Mesothelial cell of epicardium (in vitro differentiated cells): ENCODE measurements around the gene FUS. TPM values are rescaled to one million over a fixed set of nuclear protein-coding genes. Genes with fewer than 3 reads are reported as not detected.
"Not testable (repeated sequence)": the region's sequence is repeated elsewhere in the genome, so short reads cannot be mapped to it uniquely, and the experiment has no call there.

Experiments
- DNase-seq, 2 experiments: peaks; one replicate each; pipeline ENCODE4 v3.0.0; 2021; ENCODE audit warnings: low spot score in 2 of 2; ENCODE audit not compliant: unreplicated experiment in 2 of 2
- H3K27ac Mint-ChIP-seq: 2 replicates; pipeline ENCODE4 v1.8.0; 2021; ENCODE audit warnings: mixed read lengths
- H3K27me3 Mint-ChIP-seq: 2 replicates; pipeline ENCODE4 v1.8.0; 2021; ENCODE audit warnings: low read depth, mixed read lengths
- H3K36me3 Mint-ChIP-seq: 2 replicates; pipeline ENCODE4 v1.8.0; 2021; ENCODE audit warnings: mixed read lengths
- H3K4me1 Mint-ChIP-seq: 2 replicates; pipeline ENCODE4 v1.8.0; 2021; ENCODE audit warnings: mixed read lengths
- H3K4me3 Mint-ChIP-seq: 2 replicates; pipeline ENCODE4 v1.8.0; 2021; ENCODE audit warnings: mild to moderate bottlenecking, moderate library complexity, mixed read lengths
- H3K9me3 Mint-ChIP-seq: 2 replicates; pipeline ENCODE4 v1.8.0; 2021; ENCODE audit warnings: mixed read lengths
- total RNA-seq: library from RNA; stranded (reverse); gene quantifications from 3 replicates; pipeline ENCODE4 v1.2.1, GENCODE V29; 2021
- TF ChIP-seq, protein P1 (sequence below): fragments of 200-600 bp; sonication (generic); IDR thresholded peaks from one replicate; pipeline ENCODE4 v1.5.0; 2021; ENCODE audit warnings: antibody characterized with exemption; ENCODE audit not compliant: unreplicated experiment

Gene FUS
- total RNA-seq, 1 donor from 2014 or later = 718 TPM

DNA sequence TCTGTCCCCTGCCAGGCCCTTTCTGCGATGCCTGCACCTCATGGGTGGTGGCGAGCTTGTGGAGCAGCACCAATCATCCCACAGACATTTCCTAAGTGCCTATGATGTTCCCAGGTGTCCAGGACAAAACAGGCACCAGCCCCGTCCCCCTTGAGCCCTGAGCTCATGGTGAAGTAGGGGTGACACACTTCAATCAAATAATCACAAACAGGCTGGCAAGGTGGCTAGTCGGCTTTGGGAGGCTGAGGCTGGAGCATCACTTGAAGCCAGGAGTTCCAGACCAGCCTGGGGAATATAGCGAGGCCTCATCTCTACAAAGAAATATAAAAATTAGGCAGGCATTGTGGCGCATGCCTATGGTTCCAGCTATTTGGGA, 43.7 kb upstream of the FUS start:
- peaks cover 57% of the 10 kb centered on the region for H3K4me1 Mint-ChIP-seq
- no peaks in the 10 kb centered on the region for H3K9me3 Mint-ChIP-seq
- H3K4me3 Mint-ChIP-seq = peak overlapping the region; percentile 87
- TF ChIP-seq, protein P1, sequence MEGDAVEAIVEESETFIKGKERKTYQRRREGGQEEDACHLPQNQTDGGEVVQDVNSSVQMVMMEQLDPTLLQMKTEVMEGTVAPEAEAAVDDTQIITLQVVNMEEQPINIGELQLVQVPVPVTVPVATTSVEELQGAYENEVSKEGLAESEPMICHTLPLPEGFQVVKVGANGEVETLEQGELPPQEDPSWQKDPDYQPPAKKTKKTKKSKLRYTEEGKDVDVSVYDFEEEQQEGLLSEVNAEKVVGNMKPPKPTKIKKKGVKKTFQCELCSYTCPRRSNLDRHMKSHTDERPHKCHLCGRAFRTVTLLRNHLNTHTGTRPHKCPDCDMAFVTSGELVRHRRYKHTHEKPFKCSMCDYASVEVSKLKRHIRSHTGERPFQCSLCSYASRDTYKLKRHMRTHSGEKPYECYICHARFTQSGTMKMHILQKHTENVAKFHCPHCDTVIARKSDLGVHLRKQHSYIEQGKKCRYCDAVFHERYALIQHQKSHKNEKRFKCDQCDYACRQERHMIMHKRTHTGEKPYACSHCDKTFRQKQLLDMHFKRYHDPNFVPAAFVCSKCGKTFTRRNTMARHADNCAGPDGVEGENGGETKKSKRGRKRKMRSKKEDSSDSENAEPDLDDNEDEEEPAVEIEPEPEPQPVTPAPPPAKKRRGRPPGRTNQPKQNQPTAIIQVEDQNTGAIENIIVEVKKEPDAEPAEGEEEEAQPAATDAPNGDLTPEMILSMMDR = no peak
- no peak for DNase-seq
- peaks cover 3% of the 10 kb centered on the region for H3K36me3 Mint-ChIP-seq
- H3K27me3 Mint-ChIP-seq = no peaks in the 10 kb centered on the region
- peak overlapping the region; percentile 68 for H3K27ac Mint-ChIP-seq

DNA sequence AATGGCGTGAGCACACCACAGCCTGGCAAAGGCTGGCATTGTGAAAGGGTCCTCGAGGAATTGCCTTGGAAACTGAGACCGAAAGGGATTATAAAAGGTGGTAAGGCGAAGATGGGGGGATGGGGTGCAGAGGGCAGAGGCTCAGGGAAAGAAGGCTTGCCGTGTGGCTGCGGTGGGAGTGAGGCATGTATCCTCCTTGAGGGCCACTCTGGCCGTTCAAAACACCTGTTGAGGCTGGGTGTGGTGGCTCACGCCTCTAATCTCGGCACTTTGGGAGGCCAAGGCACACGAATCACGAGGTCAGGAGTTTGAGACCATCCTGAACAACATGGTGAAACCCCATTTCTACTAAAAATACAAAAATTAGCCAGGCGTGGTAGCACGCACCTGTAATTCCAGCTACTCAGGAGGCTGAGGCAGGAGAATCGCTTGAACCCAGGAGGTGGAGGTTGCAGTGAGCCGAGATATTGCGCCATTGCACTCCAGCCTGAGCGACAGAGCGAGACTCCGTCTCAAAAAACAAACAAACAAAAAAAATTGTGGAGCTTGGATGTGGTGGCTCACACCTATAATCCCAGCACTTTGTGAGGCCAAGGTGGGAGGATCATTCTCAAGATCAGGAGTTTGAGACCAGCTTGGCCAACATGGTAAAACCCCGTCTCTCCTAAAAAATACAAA, 43.0 kb upstream of the FUS start:
- not testable (repeated sequence) for H3K4me3 Mint-ChIP-seq, DNase-seq, H3K9me3 Mint-ChIP-seq, H3K27me3 Mint-ChIP-seq, H3K36me3 Mint-ChIP-seq
- peak overlapping the region; percentile 67 for H3K27ac Mint-ChIP-seq
- peaks cover 59% of the 10 kb centered on the region for H3K4me1 Mint-ChIP-seq

- TF ChIP-seq, protein P1 = no peak
- Mint-ChIP-seq H3K4me3 (peak overlapping the region; percentile 9), H3K27ac (peak overlapping the region; percentile 79), H3K9me3 (no peaks in the 10 kb centered on the region), H3K4me1 (peaks cover 48% of the 10 kb centered on the region), H3K36me3 (no peaks in the 10 kb centered on the region), H3K27me3 (no peaks in the 10 kb centered on the region)
- DNase-seq = peak in 1 of 2 experiments; percentile 65
Observed at GRCh38 chr16:31138621-31139578, 41.0 kb upstream of the FUS start.

DNA sequence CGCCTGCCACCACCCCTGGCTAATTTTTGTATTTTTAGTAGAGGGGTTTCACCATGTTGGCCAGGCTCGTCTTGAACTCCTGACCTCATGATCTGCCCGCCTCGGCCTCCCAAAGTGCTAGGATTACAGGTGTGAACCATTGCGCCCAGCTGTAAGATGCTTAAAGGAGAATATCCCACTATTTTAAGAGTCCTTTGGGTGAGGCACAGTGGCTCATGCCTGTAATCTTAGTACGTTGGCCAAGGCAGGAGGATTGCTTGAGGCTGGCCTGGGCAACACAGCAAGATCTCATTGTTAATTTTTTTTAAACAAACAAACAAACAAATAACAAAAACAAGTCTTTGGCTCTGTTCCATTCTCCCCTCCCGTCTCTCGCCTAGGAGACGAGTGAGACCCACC, 38.9 kb upstream of the FUS start:
- H3K9me3 Mint-ChIP-seq, DNase-seq, H3K36me3 Mint-ChIP-seq, H3K27me3 Mint-ChIP-seq: not testable (repeated sequence)
- Mint-ChIP-seq H3K4me1 (peaks cover 33% of the 10 kb centered on the region), H3K4me3 (peak overlapping the region; percentile 71), H3K27ac (peak overlapping the region; percentile 99)

DNA sequence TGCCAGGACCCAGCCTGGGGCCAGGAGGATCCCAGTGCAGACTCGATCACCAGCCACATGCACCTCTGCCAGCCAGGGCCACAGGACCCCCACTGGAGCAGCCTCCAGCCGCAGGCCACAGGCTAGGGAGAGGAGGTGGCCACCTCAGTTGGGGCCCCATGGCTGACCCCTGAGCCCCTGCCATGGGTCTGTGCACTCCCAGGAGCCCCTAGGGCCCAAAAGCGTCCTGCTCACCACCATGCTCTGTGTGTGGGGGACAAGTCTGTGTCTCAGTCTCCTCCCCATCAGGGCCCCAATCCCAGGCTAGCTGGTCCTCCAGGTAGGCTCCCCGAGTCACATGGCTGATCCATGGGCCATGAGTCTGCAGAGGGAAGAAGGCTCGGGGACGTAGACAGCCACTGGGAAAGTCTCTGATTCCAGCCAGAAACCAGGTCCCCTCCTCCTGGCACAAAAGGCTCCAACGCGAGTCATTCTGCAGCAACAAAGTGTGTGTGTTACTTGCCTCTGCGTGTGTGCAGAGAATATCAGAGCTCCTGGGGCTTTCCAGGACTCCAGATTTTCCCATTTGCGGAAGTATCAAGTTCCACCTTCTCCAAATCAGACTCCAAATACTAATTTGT, 38.3 kb upstream of the FUS start:
- peaks cover 14% of the 10 kb centered on the region for H3K27me3 Mint-ChIP-seq
- TF ChIP-seq, protein P1 = no peak

GRCh38 chr16:31142109-31143010, 37.6 kb upstream of the FUS start:
- no peaks in the 10 kb centered on the region for H3K36me3 Mint-ChIP-seq
- H3K27ac Mint-ChIP-seq = peak overlapping the region; percentile 99
- H3K4me3 Mint-ChIP-seq = peak overlapping the region; percentile 71
- peaks cover 30% of the 10 kb centered on the region for H3K4me1 Mint-ChIP-seq
- DNase-seq = peak; percentile 98 to 99
- TF ChIP-seq, protein P1 = peak; percentile 95
- H3K27me3 Mint-ChIP-seq = peaks cover 21% of the 10 kb centered on the region
- no peaks in the 10 kb centered on the region for H3K9me3 Mint-ChIP-seq

More for the DNA sequence above, 38.3 kb upstream of the FUS start:
- H3K27ac Mint-ChIP-seq = peak overlapping the region; percentile 99
- no peaks in the 10 kb centered on the region for H3K36me3 Mint-ChIP-seq
- peaks cover 30% of the 10 kb centered on the region for H3K4me1 Mint-ChIP-seq
- H3K9me3 Mint-ChIP-seq = no peaks in the 10 kb centered on the region
- peak in 1 of 2 experiments; percentile 47 for DNase-seq
- H3K4me3 Mint-ChIP-seq = peak overlapping the region; percentile 71
